SK-N-SH treated with all-trans-retinoic acid at 6 μM for 48 hours (cell line): ENCODE data around the gene EMD.

Experiments
- ATAC-seq: fragments of 200-7000 bp; cut with Tn5 transposase; 3 replicates; pipeline ENCODE4 v1.9.1; 2020; ENCODE audit warnings: mild to moderate bottlenecking, moderate library complexity
- CSDC2 ChIP-seq: fragments of 250-450 bp; sonication (Bioruptor Pico); IDR thresholded peaks from 2 replicates; pipeline ENCODE4 v1.5.0; 2020; ENCODE audit warnings: mild to moderate bottlenecking, moderate library complexity
- GLIS3 ChIP-seq: fragments of 250-450 bp; sonication (Bioruptor Pico); IDR thresholded peaks from 2 replicates; pipeline ENCODE4 v1.5.0; 2020; ENCODE audit warnings: mild to moderate bottlenecking, moderate library complexity
- OSR1 ChIP-seq: fragments of 250-450 bp; sonication (Bioruptor Pico); IDR thresholded peaks from 2 replicates; pipeline ENCODE4 v1.8.0; 2022; ENCODE audit warnings: moderate library complexity, mild to moderate bottlenecking, inconsistent platforms
- PPARA ChIP-seq: fragments of 250-450 bp; sonication (Bioruptor Pico); IDR thresholded peaks from 2 replicates; pipeline ENCODE4 v1.5.0; 2020; ENCODE audit warnings: mild to moderate bottlenecking, borderline replicate concordance
- RARB ChIP-seq: fragments of 250-450 bp; sonication (Bioruptor Pico); IDR thresholded peaks from 2 replicates; pipeline ENCODE4 v1.8.0; 2021; ENCODE audit warnings: mild to moderate bottlenecking, moderate library complexity
- SNAI2 ChIP-seq: fragments of 250-450 bp; sonication (Bioruptor Pico); IDR thresholded peaks from 2 replicates; pipeline ENCODE4 v1.5.0; 2020; ENCODE audit warnings: mild to moderate bottlenecking, moderate library complexity
- TCF4 ChIP-seq: fragments of 250-450 bp; sonication (Bioruptor Pico); IDR thresholded peaks from 2 replicates; pipeline ENCODE4 v1.8.0; 2021; ENCODE audit warnings: mild to moderate bottlenecking, moderate library complexity, borderline replicate concordance
- ZC3H10 ChIP-seq: fragments of 250-450 bp; sonication (Bioruptor Pico); IDR thresholded peaks from 2 replicates; pipeline ENCODE4 v1.5.1; 2021; ENCODE audit warnings: mild to moderate bottlenecking, moderate library complexity
- ZFP3 ChIP-seq: fragments of 250-450 bp; sonication (Bioruptor Pico); IDR thresholded peaks from 2 replicates; pipeline ENCODE4 v1.5.0; 2020; ENCODE audit warnings: mild to moderate bottlenecking, moderate library complexity
- ZFP30 ChIP-seq: fragments of 450-650 bp; formaldehyde crosslinking; IDR thresholded peaks from 2 replicates; pipeline ENCODE4 v1.5.0; 2022; ENCODE audit warnings: mild to moderate bottlenecking, moderate library complexity
- ZNF70 ChIP-seq: fragments of 450-650 bp; formaldehyde crosslinking; IDR thresholded peaks from 2 replicates; pipeline ENCODE4 v1.5.0; 2020; ENCODE audit warnings: mild to moderate bottlenecking, moderate library complexity
- TF ChIP-seq, protein P1 (sequence below): fragments of 250-450 bp; sonication (Bioruptor Pico); IDR thresholded peaks from 2 replicates; pipeline ENCODE4 v1.8.0; 2021; ENCODE audit warnings: low read depth, mild to moderate bottlenecking, moderate library complexity, borderline replicate concordance
- TF ChIP-seq, protein P2 (sequence below): fragments of 250-450 bp; sonication (Bioruptor Pico); IDR thresholded peaks from 2 replicates; pipeline ENCODE4 v1.8.0; 2020; ENCODE audit warnings: mild to moderate bottlenecking, moderate library complexity, borderline replicate concordance
- TF ChIP-seq, protein P3 (sequence below): fragments of 250-450 bp; sonication (Bioruptor Pico); IDR thresholded peaks from 2 replicates; pipeline ENCODE4 v1.5.0; 2020; ENCODE audit warnings: mild to moderate bottlenecking, moderate library complexity

EMD gene

DNA sequence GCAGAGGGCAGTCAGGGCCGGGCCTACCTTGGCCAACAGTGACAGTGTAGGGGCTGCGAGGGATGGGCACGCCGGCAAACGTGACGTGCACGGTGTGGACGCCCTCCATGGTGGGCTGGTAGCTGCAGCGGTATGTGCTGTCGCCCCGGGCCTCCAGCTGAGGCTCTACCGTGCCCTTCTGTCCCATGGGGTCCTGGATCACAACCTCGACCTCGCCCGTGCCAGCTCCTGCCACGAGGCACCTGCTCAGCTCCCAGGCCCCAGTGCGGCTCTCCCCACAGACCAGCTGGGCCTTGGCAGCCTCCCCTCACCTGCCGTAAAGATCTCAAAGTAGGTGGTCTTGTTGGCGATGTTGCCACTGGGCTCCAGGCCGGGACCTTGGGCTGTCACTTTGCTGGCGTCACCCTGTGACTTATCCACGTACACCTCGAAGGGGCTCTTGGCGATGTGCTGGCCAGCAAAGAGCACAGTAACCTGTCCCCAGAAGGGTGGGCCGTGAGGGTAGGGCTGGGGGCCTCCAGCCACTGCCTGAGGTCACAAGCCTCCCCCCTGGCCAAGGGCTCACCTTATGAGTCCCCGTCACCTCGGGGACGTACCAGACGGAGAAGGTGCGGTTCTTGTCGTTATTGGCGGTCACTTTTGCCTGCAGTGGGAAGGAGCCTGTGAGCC lies 13.0 kb upstream of the EMD start (continued):
- no peak for TF ChIP-seq ZFP30 (CRISPR knock-in tag)
- TF ChIP-seq TCF4 (CRISPR knock-in tag), result no peak
- TF ChIP-seq OSR1 (CRISPR knock-in tag), result no peak
- TF ChIP-seq CSDC2 (CRISPR knock-in tag), result no peak

DNA sequence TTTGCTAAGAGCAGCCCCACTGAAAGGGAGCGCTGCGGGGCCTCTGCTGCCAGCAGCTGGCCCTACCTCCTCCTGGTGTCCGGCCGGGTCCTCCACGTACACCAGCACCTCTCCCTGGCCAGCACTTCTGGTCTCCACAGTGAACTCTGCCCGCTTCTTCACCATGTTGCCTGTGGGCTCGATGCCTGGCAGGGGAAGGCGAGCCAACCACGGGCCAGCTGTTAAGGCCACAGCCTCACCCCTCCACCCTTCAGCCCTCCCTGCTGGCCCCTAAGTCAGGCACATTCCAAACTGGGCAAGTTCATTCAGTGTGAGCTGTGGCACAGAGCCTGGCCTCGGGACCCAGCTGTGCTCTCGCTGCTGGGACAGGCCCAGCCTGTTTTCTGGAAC lies 12.4 kb upstream of the EMD start:
- TF ChIP-seq, protein P1, sequence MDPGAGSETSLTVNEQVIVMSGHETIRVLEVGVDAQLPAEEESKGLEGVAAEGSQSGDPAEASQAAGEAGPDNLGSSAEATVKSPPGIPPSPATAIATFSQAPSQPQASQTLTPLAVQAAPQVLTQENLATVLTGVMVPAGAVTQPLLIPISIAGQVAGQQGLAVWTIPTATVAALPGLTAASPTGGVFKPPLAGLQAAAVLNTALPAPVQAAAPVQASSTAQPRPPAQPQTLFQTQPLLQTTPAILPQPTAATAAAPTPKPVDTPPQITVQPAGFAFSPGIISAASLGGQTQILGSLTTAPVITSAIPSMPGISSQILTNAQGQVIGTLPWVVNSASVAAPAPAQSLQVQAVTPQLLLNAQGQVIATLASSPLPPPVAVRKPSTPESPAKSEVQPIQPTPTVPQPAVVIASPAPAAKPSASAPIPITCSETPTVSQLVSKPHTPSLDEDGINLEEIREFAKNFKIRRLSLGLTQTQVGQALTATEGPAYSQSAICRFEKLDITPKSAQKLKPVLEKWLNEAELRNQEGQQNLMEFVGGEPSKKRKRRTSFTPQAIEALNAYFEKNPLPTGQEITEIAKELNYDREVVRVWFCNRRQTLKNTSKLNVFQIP (CRISPR knock-in tag), result no peak
- TF ChIP-seq ZFP3 (CRISPR knock-in tag), result no peak
- no peak for ATAC-seq

DNA sequence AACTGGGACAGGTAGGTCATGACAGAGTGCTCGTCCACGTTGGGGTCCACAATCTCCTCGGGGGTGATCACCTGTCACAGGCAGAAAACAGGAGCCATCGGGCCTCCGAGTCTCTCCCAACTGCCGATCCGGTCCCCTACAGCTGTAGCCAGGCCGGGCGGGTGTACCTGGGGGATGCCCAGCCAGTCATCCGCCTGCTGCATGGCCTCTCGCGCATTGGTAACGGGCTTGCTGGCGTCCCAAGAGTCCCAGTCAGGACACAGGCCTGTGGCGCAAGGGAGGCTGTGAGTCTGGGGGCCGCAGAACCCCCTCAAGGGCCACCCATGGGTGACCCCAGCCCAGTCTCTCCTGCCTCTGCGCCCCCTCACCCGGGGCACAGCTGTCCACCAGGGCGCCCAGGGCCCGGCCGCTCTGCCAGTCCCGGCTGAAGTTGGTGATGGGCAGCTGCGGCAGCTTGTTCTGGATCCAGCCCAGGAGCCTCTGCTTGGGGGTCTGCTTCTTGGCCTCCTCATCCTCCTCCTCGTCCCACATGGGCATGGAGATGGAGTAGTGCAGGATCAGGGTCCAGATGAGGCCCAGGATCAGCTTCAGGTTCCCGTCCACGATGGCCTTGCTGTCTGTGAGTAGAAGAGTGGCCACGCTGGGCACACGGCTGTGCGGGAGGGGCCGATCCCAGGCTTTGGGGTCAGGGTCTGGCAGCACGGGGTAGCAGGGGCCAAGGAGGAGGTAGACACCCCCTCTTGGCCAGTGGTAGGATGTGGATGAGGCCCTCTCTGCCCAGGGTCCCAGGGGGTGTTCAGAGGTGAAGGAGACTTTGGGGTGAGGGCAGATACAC lies 11.4 kb upstream of the EMD start:
- ATAC-seq, result no peak
- no peak for TF ChIP-seq ZFP3 (CRISPR knock-in tag)
- TF ChIP-seq, protein P2, sequence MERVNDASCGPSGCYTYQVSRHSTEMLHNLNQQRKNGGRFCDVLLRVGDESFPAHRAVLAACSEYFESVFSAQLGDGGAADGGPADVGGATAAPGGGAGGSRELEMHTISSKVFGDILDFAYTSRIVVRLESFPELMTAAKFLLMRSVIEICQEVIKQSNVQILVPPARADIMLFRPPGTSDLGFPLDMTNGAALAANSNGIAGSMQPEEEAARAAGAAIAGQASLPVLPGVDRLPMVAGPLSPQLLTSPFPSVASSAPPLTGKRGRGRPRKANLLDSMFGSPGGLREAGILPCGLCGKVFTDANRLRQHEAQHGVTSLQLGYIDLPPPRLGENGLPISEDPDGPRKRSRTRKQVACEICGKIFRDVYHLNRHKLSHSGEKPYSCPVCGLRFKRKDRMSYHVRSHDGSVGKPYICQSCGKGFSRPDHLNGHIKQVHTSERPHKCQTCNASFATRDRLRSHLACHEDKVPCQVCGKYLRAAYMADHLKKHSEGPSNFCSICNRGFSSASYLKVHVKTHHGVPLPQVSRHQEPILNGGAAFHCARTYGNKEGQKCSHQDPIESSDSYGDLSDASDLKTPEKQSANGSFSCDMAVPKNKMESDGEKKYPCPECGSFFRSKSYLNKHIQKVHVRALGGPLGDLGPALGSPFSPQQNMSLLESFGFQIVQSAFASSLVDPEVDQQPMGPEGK (CRISPR knock-in tag), result no peak
- TF ChIP-seq, protein P3, sequence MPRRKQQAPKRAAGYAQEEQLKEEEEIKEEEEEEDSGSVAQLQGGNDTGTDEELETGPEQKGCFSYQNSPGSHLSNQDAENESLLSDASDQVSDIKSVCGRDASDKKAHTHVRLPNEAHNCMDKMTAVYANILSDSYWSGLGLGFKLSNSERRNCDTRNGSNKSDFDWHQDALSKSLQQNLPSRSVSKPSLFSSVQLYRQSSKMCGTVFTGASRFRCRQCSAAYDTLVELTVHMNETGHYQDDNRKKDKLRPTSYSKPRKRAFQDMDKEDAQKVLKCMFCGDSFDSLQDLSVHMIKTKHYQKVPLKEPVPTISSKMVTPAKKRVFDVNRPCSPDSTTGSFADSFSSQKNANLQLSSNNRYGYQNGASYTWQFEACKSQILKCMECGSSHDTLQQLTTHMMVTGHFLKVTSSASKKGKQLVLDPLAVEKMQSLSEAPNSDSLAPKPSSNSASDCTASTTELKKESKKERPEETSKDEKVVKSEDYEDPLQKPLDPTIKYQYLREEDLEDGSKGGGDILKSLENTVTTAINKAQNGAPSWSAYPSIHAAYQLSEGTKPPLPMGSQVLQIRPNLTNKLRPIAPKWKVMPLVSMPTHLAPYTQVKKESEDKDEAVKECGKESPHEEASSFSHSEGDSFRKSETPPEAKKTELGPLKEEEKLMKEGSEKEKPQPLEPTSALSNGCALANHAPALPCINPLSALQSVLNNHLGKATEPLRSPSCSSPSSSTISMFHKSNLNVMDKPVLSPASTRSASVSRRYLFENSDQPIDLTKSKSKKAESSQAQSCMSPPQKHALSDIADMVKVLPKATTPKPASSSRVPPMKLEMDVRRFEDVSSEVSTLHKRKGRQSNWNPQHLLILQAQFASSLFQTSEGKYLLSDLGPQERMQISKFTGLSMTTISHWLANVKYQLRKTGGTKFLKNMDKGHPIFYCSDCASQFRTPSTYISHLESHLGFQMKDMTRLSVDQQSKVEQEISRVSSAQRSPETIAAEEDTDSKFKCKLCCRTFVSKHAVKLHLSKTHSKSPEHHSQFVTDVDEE (CRISPR knock-in tag), result no peak
- no peak for TF ChIP-seq SNAI2 (CRISPR knock-in tag)
- TF ChIP-seq ZC3H10 (CRISPR knock-in tag), result no peak
- TF ChIP-seq ZFP30 (CRISPR knock-in tag), result no peak

DNA sequence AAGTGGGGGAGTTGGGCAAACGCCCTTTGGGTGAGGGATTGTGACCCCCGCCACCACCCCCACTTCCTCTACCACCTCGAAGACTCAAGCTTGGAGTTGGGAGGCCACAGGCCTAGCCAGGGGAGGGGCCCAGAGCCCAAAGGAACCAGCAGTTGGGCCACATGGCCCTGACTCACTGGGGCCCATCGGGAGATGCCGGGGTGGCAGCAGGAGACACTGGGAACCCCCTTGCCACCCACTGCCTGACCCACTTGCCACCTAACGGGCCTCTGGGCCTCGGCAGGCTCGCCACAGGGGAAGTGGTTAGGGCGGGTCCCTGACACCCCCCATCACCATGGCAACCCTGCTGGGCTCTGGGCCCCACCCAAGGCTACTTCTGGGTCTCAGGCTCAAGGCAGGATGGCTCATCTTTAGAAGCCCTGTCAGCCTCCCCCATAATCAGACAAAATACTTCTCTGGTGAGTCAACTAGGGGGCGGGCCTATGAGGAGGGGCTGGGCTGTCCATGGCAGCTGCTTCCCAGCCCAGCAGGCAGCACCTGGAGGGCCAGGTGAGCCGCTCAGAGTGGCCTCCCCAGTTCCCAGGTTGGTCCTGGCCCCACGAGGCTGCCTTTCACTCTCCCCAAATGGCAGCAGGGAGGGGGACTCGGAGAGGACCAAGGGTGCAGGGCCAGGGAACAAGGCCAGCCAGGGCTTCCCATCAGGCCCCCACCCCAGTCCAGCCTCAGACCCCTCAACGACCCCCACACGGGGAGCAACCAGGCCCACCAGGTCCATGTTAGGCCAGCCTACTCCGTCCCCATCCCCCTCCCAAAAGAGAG lies 10.3 kb upstream of the EMD start:
- no peak for TF ChIP-seq GLIS3
- no peak for TF ChIP-seq RARB (CRISPR knock-in tag)
- TF ChIP-seq OSR1 (CRISPR knock-in tag), result no peak
- TF ChIP-seq ZC3H10 (CRISPR knock-in tag), result no peak
- TF ChIP-seq, protein P2 (CRISPR knock-in tag), result peak; percentile 26; the same call in 1 of the 2 replicates
- no peak for TF ChIP-seq PPARA (CRISPR knock-in tag)
- no peak for TF ChIP-seq ZNF70 (CRISPR knock-in tag)
- peak; percentile 77 for ATAC-seq
